ENCODE data around the gene SUPT3H.
"Not testable (repeated sequence)": the region's sequence is repeated elsewhere in the genome, so short reads cannot be mapped to it uniquely, and the experiment has no call there.

SUPT3H gene

DNA sequence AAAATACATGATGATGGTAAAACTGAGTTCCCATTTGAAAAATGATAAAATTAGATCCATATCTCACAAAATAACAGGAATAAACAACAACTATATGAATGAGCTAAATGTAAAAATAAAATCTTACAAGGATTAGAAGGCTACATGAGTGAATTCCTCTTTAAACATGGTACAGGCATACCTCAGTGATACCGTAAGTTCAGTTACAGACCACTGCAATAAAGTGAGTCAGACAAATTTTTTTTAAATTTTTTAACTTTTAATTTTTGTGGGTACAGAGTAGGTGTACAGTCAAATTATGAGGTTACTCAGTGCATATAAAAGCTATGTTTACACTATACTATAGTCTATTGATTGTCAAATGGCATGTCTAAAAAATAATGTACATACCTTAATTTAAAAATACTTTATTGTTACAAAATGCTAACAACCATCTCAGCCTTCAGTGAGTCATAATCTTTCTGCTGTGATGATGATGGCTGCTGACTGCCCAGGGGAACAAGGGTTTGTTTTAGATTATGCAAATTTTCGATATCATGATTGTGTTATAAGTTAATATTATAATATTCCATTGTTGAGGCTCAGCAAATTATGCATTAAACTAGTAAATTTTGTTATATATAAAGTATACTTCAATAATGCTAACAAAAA is 272.4 kb downstream of the SUPT3H start:
- DNase-seq = no peak

DNA sequence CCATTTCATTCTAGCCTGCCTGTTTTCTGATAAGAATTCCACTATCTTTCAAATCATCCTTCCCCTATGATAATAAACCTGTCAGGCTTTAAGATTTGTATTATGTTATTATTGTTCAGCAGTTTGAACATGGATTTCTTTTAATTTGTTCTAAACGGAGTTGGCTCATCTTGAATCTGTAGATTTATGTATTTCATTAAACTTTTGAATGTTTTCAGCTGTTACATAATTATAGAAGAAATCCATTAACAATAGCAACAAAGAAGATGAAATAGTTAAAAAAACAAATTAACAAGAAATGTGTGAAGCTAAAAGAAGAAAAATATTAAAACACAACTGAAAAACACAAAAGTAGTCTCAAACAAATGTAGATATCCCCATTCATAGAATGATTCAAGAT is 273.3 kb downstream of the SUPT3H start:
- no peak for DNase-seq

GRCh38 chr6:45098256-45098655 is 279.5 kb downstream of the SUPT3H start:
- DNase-seq = no peak

- DNase-seq = no peak
Observed at GRCh38 chr6:45094831-45095230, 282.9 kb downstream of the SUPT3H start.

DNA sequence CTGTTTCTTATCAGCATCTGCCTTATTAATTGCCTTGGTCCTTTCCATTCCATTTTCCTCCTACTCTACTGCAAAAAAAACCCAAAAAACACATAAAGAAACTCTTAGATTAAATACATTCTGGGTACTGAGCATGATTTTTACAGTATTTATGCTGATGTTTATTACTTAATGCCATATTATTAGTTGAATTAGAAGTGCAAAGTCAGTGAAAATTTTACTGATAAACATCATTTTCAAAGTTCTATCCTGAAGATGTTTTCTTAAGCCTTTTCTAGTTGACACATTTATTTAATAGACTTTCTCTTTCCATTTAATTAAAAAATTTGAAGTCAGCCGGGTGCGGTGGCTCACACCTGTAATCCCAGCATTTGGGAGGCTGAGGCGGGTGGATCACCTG is 285.6 kb downstream of the SUPT3H start:
- DNase-seq = no peak

DNA sequence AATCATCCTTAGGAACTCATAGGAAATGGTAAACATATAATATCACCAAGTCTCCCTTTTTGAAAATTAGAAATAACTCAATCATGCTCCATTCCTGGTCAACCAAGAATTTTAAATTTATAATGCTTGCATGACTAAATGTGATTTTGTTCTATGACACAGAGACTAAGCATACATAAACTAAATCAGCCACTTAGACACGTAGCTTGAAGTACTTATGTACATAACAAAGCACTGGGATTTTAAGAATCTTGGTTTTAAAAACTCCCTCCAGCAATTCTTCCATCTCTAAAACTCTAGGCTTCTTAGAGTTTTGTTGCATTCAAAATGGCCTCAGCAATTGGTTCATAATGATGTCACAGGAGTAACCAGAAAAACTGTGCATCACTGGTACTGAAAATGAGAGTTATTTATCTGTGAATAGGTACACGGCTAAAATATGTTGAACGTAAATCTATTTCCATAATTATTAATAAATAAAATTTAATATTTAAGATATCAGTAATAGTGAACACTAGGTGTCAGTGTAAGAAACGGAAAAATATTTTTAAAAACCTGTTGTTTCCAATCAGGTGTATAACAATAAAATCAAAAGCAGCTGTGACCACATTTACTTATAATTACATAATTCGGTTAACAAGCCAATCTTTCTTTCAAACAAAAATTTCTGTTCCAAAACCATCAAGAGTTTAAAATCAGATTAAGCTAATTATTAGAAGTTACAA is 291.2 kb downstream of the SUPT3H start:
- DNase-seq = no peak

DNA sequence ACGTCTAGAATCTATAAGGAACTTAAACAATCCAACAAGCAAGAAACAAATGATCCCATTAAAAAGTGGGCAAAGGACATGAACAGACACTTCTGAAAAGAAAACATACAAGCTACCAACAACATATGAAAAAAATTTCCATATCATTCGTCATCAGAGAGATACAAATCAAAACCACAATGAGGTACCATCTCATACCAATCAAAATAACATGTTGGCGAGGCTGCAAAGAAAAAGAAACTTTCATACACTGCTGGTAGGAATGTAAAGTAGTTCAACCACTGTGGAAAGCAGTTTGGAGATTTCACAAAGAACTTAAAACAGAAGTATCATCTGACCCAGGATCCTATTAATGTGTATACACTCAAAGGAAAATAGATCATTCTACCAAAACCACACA is 293.5 kb downstream of the SUPT3H start:
- peak; percentile 44 for DNase-seq

GRCh38 chr6:45082091-45082490 is 295.6 kb downstream of the SUPT3H start:
- no peak for DNase-seq

GRCh38 chr6:45081634-45082033 is 296.1 kb downstream of the SUPT3H start:
- no peak for DNase-seq

DNA sequence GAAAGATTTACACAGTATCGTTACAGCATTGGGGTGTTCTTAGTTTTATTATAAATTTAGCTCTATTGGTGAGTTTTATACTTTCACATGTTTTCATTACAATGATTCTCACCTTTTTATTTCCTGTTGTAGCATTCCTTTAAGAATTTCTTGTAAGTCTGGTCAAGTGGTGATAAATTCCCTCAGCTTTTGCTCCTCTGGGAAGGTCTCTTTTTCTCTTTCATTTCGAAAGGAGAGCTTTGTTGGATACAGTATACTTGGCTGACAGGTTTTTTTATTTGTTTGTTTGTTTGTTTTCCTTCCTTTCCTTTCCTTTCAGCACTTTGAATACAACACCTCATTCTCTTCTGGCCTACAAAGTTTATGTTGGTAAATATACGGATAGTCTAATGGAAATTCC is 299.3 kb downstream of the SUPT3H start:
- DNase-seq = no peak

- DNase-seq = peak; percentile 76
Observed at GRCh38 chr6:45076217-45076930, 301.4 kb downstream of the SUPT3H start.

DNA sequence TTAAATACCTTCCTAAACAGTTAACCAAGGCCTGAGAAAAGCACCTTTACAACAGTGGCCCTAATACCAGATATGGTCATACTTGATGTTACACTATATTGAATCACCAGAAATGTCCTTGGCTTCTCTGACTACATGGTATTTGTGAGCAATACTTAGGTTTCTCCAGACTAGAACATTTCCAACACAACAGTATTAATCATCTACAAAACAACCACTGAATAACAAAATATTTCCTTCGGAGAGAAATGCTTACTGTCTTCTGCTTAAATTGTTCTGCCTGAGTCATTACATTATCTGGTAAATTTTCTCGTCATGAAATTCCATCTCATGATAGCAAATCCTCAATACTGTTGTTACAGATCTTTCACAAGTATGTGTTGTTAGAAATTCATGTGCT is 302.5 kb downstream of the SUPT3H start:
- DNase-seq = peak; percentile 92

DNA sequence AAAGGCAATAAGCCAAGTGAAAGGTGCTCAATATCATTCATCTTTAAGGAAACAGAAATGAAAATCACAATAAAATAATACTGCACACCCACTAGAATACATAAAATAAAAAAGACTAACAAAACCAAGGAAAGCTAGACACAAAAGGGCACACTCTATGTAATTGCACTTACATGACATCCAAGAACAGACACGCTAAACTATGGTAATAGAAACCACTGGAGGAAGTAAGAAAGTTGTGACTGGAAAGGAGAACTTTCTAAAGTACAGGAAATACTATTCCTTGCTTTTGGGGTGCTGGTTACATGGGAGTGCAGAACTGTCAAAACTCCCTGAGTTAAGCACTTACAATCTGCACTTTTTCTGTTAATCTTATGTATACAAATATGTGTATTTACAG is 303.3 kb downstream of the SUPT3H start:
- DNase-seq = no peak

GRCh38 chr6:45073771-45074170 is 304.0 kb downstream of the SUPT3H start:
- DNase-seq = no peak

- no peak for DNase-seq
Observed at GRCh38 chr6:45072673-45073072, 305.1 kb downstream of the SUPT3H start.

- DNase-seq = no peak
Observed at GRCh38 chr6:45072016-45072415, 305.7 kb downstream of the SUPT3H start.

GRCh38 chr6:45069091-45069490 is 308.6 kb downstream of the SUPT3H start:
- no peak for DNase-seq

DNA sequence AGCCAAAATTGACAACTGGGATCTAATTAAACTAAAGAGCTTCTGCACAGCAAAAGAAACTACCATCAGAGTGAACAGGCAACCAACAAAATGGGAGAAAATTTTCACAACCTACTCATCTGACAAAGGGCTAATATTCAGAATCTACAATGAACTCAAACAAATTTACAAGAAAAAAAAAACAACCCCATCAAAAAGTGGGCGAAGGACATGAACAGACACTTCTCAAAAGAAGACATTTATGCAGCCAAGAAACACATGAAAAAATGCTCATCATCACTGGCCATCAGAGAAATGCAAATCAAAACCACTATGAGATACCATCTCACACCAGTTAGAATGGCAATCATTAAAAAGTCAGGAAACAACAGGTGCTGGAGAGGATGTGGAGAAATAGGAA is 310.3 kb downstream of the SUPT3H start:
- not testable (repeated sequence) for DNase-seq

DNA sequence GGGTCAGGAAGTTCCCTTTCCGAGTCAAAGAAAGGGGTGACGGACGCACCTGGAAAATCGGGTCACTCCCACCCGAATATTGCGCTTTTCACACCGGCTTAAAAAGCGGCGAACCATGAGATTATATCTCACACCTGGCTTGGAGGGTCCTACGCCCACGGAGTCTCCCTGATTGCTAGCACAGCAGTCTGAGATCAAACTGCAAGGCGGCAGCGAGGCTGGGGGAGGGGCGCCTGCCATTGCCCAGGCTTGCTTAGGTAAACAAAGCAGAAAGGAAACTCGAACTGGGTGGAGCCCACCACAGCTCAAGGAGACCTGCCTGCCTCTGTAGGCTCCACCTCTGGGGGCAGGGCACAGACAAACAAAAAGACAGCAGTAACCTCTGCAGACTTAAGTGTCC is 315.1 kb downstream of the SUPT3H start:
- not testable (repeated sequence) for DNase-seq

GRCh38 chr6:45057711-45058110 is 320.0 kb downstream of the SUPT3H start:
- no peak for DNase-seq

DNA sequence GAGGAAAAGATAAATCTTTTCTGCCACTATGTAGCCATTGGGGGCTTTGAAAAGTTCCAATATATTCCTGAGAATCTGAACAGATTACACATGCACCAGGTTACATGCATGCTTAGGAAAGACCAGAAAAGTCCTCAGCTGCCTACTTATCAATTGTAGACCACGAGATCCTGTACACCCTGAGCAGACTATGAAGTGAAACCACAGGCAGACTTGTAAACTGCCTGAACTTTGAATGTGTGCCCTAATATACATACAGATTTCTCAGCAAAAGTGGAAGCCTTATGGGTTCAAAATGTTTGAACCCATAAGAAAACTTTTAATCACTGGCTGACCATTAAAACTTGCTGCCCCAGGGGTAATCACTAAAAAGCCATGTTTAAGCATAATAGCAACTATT is 323.1 kb downstream of the SUPT3H start:
- no peak for DNase-seq

GRCh38 chr6:45052325-45052724 is 325.4 kb downstream of the SUPT3H start:
- no peak for DNase-seq

DNA sequence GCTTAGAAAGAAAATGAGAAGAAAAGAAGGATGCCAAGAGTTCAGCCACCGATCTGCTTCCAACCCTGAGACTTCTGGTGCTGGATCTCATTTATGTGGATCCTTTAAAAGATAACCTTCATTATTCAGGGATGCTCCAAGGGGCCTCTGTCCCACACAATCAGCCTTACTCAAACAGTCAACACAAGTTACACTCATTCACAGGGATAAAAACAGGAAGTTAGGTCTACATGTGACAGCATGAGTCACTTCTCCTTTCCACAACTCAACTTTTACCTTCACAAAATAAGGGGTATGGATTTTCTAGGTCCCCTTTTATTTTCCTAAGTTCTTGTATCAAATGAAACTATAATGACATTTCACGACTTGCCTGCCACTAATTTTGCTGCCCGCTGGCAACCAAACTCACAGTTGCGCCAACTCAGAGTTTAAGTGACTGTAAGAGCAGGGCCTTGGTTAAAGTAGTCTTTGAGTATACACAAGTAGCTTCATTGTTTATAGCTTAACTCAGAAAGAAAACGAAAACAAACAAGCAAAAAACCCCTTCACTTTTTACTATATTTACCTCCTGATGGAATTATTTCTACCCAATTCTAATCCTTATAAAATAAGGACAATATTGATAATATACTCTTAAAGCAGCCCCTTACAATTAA is 328.4 kb downstream of the SUPT3H start:
- DNase-seq = no peak
